GM12873 (cell line): ENCODE measurements around the gene EFEMP2.

Experiments used
- TF ChIP-seq, protein P1 (sequence below): IDR thresholded peaks from 2 replicates; pipeline ENCODE4 v1.5.1; 2012; ENCODE audit warnings: low read depth, mild to moderate bottlenecking, moderate library complexity, low read length, control low read depth; ENCODE audit not compliant: insufficient read depth; ENCODE audit errors: missing control alignments

The EFEMP2 gene

DNA sequence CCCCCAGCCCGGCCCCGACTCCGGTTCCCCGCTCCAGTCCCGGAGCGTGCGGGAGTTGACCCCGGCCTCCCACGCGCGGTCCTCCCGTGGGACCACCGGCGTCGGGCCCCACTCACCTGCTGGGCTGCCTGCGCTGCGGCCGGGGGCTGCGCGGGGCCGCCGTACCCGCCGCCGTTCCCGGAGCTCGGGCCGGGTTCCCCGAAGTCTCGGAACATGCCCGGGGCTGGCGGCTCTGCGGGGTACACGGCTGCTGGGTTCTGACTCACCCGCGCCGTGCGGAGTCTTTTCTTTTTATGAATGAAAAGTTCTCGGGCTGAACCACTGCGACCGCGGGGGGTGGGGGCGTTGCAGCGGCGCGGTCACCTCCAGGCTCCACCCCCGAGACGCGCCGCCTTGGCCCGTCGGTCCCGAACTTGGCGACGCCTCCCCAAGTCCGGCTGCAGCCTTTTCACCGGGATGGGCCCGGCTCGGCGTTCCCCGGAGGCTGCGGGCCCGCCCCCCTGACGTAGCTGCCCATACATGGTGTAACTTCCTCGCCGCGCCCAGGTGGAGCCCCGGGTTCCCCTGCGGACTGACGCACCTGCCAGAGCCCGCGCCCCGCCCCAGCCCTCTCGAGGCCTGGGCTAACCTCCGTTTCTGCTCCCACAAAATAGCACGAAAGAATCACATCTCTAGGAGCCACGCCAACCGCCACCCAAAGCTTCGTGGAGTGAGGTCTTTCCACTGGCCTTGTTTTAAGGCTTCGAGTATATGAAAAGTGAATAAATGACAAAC is 27.7 kb upstream of the EFEMP2 start, which contains the start of gene FOSL1:
TSS of gene FOSL1 (minus strand) at position 264 of the 774 bp plus-strand sequence. CDS start at position 215, 49 bp downstream.
- TF ChIP-seq, protein P1, sequence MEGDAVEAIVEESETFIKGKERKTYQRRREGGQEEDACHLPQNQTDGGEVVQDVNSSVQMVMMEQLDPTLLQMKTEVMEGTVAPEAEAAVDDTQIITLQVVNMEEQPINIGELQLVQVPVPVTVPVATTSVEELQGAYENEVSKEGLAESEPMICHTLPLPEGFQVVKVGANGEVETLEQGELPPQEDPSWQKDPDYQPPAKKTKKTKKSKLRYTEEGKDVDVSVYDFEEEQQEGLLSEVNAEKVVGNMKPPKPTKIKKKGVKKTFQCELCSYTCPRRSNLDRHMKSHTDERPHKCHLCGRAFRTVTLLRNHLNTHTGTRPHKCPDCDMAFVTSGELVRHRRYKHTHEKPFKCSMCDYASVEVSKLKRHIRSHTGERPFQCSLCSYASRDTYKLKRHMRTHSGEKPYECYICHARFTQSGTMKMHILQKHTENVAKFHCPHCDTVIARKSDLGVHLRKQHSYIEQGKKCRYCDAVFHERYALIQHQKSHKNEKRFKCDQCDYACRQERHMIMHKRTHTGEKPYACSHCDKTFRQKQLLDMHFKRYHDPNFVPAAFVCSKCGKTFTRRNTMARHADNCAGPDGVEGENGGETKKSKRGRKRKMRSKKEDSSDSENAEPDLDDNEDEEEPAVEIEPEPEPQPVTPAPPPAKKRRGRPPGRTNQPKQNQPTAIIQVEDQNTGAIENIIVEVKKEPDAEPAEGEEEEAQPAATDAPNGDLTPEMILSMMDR, result no peak

DNA sequence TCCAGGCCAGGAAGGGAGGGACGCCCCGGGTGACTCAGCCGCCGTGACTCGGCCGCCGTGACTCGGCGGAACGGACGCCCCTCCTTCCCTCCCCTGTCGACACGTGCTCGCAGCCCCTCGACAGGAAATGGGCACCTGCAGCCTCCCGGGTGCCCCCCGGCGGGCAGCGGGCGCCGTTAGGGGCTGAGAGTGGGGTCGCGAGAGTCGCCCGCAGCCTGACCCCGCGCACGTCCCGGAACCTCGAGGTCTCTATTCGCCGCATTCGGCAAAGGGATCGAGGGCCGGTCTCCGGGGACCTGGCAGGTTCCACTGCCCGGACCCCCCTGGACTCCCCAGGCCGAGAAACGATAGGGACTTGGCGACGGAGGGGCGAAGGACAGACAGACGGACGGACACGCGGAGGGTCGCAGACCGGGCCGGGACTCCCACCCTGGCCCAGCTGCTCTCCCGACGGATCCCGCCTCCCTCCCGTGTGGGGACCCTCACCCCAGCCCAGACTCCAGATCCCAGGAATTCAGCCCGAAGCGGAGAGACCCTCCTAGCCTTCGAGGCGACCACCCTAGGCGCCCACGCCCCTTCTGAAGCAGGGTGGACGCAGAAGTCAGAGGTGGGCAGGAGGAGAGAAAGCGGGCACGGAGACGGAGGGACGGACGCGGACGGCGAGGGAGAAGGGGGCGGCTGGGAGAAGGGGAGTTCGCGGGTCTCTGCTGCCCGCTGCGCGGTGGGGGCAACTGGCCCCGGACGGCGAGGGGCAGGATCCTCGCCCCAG is 26.9 kb upstream of the EFEMP2 start:
- TF ChIP-seq, protein P1, result no peak

DNA sequence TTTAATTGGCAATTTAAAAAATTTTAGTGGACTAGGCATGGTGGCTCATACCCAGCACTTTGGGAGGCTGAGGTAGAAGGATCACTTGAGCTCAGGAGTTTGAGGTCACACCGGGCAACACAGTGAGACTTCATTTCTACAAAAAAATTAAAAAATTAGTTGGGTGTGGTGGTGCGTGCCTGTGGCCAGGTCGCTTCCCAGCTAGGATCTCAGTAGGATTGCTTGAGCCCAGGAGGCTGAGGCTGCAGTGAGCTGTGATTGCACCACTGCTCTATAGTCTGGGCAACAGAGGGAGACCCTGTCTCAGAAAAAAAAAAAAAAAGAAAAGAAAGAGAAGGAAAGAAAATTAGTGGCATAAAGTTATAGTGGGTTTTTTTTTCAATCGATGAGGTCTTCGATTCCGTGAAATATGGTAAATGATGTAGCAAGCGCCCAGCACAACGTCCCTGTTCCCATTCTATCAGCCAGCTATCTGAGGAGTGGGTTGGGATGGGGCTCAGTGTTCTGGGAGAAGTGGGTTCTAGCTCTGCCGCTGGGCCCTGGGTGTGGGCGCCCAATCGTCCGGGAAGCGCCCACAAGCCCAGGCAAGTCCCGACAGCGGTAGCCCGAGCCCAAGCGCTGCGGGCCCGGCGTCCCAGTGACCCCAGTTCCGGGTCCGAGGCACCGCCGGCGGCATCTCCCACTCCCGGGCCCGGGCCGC is 26.2 kb upstream of the EFEMP2 start:
- TF ChIP-seq, protein P1, result no peak

DNA sequence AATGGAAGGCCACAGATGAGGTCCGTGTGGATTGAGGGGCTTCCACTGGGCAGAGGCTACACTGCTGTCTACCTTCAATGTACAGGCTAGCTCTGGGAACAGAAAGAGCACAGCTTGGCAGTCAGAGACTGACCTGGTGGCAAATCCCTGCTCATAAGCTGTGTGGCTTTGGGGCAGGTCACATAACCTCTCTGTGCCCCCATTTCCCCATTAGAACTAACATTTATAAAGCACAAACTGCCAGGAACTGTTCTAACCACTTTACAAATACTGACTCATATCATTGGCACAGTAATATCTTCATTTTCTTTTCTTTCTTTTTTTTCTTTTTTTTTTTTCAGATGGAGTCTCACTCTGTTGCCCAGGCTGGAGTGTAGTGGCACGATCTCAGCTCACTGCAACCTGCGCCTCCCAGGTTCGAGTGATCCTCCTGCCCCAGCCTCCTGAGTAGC is 24.4 kb upstream of the EFEMP2 start:
- TF ChIP-seq, protein P1, result no peak

DNA sequence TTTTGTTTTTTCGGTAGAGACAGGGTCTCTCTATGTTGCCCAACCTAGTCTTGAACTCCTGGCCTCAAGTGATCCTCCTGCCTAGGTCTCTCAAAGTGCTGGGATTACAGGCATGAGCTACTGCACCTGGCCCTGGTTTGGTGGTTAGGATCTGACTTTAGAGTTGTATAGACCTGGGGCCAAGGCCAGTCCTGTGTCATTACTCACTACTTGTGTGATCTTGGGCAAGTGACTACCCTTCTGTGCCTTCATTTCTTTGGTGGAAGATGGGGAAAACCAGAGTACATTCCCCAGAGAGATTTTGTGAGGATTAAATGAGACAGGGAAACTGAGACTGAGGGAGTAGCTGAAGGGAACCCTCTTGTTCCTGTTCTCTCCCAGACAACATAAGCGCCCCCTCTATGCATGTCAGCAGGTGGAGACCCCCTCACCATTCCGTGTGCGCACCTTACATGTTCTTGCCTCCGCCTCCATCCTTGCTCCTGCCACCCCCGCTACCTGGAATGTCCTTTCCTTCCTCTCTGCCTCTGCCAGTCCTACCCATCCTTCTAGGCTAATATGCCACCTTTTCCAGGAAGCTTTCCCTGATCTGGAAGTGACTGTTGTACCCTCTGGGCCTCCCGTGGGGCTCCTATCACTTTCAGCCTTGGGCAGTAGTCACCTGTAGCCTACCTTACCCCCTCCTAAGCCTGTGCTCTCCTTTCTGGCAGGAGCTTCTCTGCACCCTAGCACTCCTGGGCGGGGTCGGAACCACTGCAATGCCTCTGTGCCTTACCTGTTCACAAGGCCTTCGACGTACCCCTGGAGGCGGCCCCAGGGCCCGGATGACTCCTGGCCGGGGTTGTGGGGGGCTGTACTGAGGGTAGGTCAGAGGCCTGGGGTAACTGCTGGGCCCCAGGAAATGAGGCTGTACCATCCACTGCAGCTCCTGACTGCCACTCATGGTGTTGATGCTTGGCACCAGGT is 23.7 kb upstream of the EFEMP2 start:
- TF ChIP-seq, protein P1, result no peak

DNA sequence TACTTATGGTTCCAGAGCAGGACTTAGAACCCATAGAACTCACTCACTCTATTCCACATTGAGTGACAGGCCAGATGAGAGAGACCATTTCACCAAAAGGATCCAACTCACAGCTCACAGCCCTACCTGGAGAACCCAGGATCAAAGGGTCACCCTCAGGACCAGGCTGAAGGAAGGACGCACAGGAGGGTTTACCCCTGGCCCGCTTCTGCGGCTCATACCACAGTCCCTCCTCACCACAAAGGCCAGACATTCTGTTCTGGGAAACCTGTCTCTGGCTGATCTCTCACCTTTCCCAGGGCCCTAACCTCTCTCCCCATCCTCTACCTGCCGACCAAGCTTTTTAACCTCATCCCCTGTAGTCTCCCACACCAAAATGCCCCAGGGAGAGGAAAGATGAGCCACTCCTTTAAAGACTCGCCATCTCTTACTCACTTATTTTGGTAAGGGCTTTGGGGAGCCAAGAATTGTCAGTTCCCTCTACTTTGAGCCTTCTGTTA is 22.9 kb upstream of the EFEMP2 start:
- TF ChIP-seq, protein P1, result no peak
